GM06990 (cell line): Measurements from ENCODE around the gene HIGD1B.

Source experiments
- DNase-seq: peaks from one replicate; pipeline ENCODE4 v3.0.0-alpha.2; 2011; ENCODE audit not compliant: insufficient read length; ENCODE audit errors: extremely low read depth
- H3K27me3 ChIP-seq: replicated peaks from 2 replicates; pipeline ENCODE4 v1.6.0; 2011; ENCODE audit warnings: low read length; ENCODE audit not compliant: control insufficient read depth, insufficient read depth
- H3K36me3 ChIP-seq: 2 replicates; pipeline ENCODE4 v1.5.1; 2011; ENCODE audit warnings: low read length; ENCODE audit not compliant: control insufficient read depth, insufficient read depth
- H3K4me3 ChIP-seq: replicated peaks from 2 replicates; pipeline ENCODE4 v1.5.1; 2011; ENCODE audit warnings: low read depth, mild to moderate bottlenecking, control low read depth, low read length
- CTCF ChIP-seq: IDR thresholded peaks from 2 replicates; pipeline ENCODE4 v1.5.1; 2011; ENCODE audit warnings: low read length, control low read depth, mild to moderate bottlenecking, inconsistent platforms; ENCODE audit not compliant: insufficient read depth, poor library complexity, severe bottlenecking

The HIGD1B gene

GRCh38 chr17:44847586-44847985 lies at the start of gene HIGD1B:
TSS of gene HIGD1B (plus strand) at chr17:44847883. CDS start at chr17:44848153, 270 bp downstream.
- H3K4me3 ChIP-seq: no peak within 1 kb of the TSS
- no peak for DNase-seq
- no peak for TF ChIP-seq CTCF
- peaks cover 14% of the 10 kb centered on the region for H3K36me3 ChIP-seq
- H3K27me3 ChIP-seq: no peaks in the 10 kb centered on the region

GRCh38 chr17:44798356-44798755 lies 49.3 kb upstream of the HIGD1B start:
- Histone ChIP-seq H3K36me3 (no peaks in the 10 kb centered on the region), H3K27me3 (no peaks in the 10 kb centered on the region), H3K4me3 (no peak overlapping the region)
- no peak for DNase-seq
- no peak for TF ChIP-seq CTCF

- H3K36me3 ChIP-seq: no peaks in the 10 kb centered on the region
These were observed 45.8 kb upstream of the HIGD1B start for GRCh38 chr17:44801880-44802279.

GRCh38 chr17:44804302-44805089 lies 43.2 kb upstream of the HIGD1B start:
- Histone ChIP-seq H3K27me3 (no peaks in the 10 kb centered on the region), H3K4me3 (no peak overlapping the region), H3K36me3 (no peaks in the 10 kb centered on the region)
- TF ChIP-seq CTCF: no peak
- DNase-seq: no peak

More at GRCh38 chr17:44801880-44802279, 45.8 kb upstream of the HIGD1B start:
- DNase-seq: no peak
- H3K4me3 ChIP-seq: no peak overlapping the region
- TF ChIP-seq CTCF: no peak
- H3K27me3 ChIP-seq: no peaks in the 10 kb centered on the region

- DNase-seq: no peak
- Histone ChIP-seq H3K4me3 (no peak overlapping the region), H3K27me3 (no peaks in the 10 kb centered on the region), H3K36me3 (no peaks in the 10 kb centered on the region)
- TF ChIP-seq CTCF: no peak
These were observed 40.4 kb upstream of the HIGD1B start for GRCh38 chr17:44807093-44807816.
